ENCODE results near the gene RXYLT1.

Gene RXYLT1

GRCh38 chr12:63828867-63829266 is 49.2 kb downstream of the RXYLT1 start:
- Histone ChIP-seq H3K9me2 (replicated peaks; ENCODE audit: insufficient read depth, low read length) (no peaks in the 10 kb centered on the region), H2AFZ (ENCODE audit: low read depth, low read length, severe bottlenecking) (no peak overlapping the region), H3K4me2 (ENCODE audit: low read depth, low read length, poor library complexity, severe bottlenecking) (no peak overlapping the region), H3K9ac (ENCODE audit: low read length) (no peak overlapping the region), H3K36me3 (ENCODE audit: low read length) (no peaks in the 10 kb centered on the region), H3K79me2 (ENCODE audit: insufficient read depth, low read length) (no peaks in the 10 kb centered on the region), H3K9me3 (ENCODE audit: insufficient read depth, low read length) (no peaks in the 10 kb centered on the region), H3K27ac (ENCODE audit: low read depth, low read length) (no peak overlapping the region), H3K4me3 (ENCODE audit: insufficient read depth, low read length, poor library complexity, severe bottlenecking) (no peak overlapping the region), H3F3A (ENCODE audit: insufficient read depth) (no peaks in the 10 kb centered on the region), H3K27me3 (ENCODE audit: low read length) (no peaks in the 10 kb centered on the region), H4K20me1 (ENCODE audit: low read depth, low read length) (no peaks in the 10 kb centered on the region)
- TF ChIP-seq, protein P1, sequence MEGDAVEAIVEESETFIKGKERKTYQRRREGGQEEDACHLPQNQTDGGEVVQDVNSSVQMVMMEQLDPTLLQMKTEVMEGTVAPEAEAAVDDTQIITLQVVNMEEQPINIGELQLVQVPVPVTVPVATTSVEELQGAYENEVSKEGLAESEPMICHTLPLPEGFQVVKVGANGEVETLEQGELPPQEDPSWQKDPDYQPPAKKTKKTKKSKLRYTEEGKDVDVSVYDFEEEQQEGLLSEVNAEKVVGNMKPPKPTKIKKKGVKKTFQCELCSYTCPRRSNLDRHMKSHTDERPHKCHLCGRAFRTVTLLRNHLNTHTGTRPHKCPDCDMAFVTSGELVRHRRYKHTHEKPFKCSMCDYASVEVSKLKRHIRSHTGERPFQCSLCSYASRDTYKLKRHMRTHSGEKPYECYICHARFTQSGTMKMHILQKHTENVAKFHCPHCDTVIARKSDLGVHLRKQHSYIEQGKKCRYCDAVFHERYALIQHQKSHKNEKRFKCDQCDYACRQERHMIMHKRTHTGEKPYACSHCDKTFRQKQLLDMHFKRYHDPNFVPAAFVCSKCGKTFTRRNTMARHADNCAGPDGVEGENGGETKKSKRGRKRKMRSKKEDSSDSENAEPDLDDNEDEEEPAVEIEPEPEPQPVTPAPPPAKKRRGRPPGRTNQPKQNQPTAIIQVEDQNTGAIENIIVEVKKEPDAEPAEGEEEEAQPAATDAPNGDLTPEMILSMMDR (IDR thresholded peaks at IDR 0.05; ENCODE audit: insufficient read depth, low read length, poor library complexity, severe bottlenecking), result no peak
- no peak for TF ChIP-seq EZH2phosphoT487 (conservative IDR thresholded peaks at IDR 0.05; ENCODE audit: low read length)

DNA sequence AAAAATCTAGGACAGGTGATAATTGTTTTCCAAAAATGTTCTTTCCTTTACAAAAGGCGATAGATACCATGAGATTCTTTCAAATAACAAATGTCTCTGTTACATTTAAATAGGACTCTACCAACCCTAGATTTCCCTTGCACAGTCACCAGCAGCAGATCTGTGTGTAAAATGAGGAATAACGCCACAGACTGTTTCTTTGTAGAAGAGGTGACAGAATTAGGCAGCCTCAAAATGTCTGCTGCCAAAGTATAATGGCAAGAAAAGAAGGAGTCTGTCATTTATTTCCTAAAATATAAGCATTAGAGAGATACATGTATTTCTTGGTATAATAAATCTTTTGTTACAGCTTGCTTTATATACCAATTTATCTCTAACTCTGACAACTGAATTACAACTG is 56.3 kb downstream of the RXYLT1 start:
- no peak overlapping the region for H3K27ac ChIP-seq (ENCODE audit: low read depth, low read length)
- no peaks in the 10 kb centered on the region for H3F3A ChIP-seq (ENCODE audit: insufficient read depth)
- no peaks in the 10 kb centered on the region for H4K20me1 ChIP-seq (ENCODE audit: low read depth, low read length)
- TF ChIP-seq, protein P1 (IDR thresholded peaks at IDR 0.05; ENCODE audit: insufficient read depth, low read length, poor library complexity, severe bottlenecking), result no peak
- no peak for TF ChIP-seq EZH2phosphoT487 (conservative IDR thresholded peaks at IDR 0.05; ENCODE audit: low read length)
- H3K9ac ChIP-seq (ENCODE audit: low read length), result no peak overlapping the region
- no peak overlapping the region for H3K4me2 ChIP-seq (ENCODE audit: low read depth, low read length, poor library complexity, severe bottlenecking)
- no peak overlapping the region for H2AFZ ChIP-seq (ENCODE audit: low read depth, low read length, severe bottlenecking)
- H3K4me3 ChIP-seq (ENCODE audit: insufficient read depth, low read length, poor library complexity, severe bottlenecking), result no peak overlapping the region
- H3K9me2 ChIP-seq (replicated peaks; ENCODE audit: insufficient read depth, low read length), result no peaks in the 10 kb centered on the region
- H3K79me2 ChIP-seq (ENCODE audit: insufficient read depth, low read length), result no peaks in the 10 kb centered on the region
- no peaks in the 10 kb centered on the region for H3K27me3 ChIP-seq (ENCODE audit: low read length)
- no peaks in the 10 kb centered on the region for H3K36me3 ChIP-seq (ENCODE audit: low read length)
- no peaks in the 10 kb centered on the region for H3K9me3 ChIP-seq (ENCODE audit: insufficient read depth, low read length)

- H3K4me3 ChIP-seq (ENCODE audit: insufficient read depth, low read length, poor library complexity, severe bottlenecking), result no peak overlapping the region
- no peak overlapping the region for H3K27ac ChIP-seq (ENCODE audit: low read depth, low read length)
- no peaks in the 10 kb centered on the region for H3K27me3 ChIP-seq (ENCODE audit: low read length)
- no peaks in the 10 kb centered on the region for H3K79me2 ChIP-seq (ENCODE audit: insufficient read depth, low read length)
- no peak overlapping the region for H3K9ac ChIP-seq (ENCODE audit: low read length)
- TF ChIP-seq EZH2phosphoT487 (conservative IDR thresholded peaks at IDR 0.05; ENCODE audit: low read length), result no peak
- TF ChIP-seq, protein P1 (IDR thresholded peaks at IDR 0.05; ENCODE audit: insufficient read depth, low read length, poor library complexity, severe bottlenecking), result no peak
- no peak overlapping the region for H3K4me2 ChIP-seq (ENCODE audit: low read depth, low read length, poor library complexity, severe bottlenecking)
- H3F3A ChIP-seq (ENCODE audit: insufficient read depth), result no peaks in the 10 kb centered on the region
- H3K9me3 ChIP-seq (ENCODE audit: insufficient read depth, low read length), result no peaks in the 10 kb centered on the region
- no peaks in the 10 kb centered on the region for H3K9me2 ChIP-seq (replicated peaks; ENCODE audit: insufficient read depth, low read length)
- H3K36me3 ChIP-seq (ENCODE audit: low read length), result no peaks in the 10 kb centered on the region
- H2AFZ ChIP-seq (ENCODE audit: low read depth, low read length, severe bottlenecking), result no peak overlapping the region
- no peaks in the 10 kb centered on the region for H4K20me1 ChIP-seq (ENCODE audit: low read depth, low read length)
These were observed 57.2 kb downstream of the RXYLT1 start for GRCh38 chr12:63836936-63837335.
